KG1 (cell line): Measurements from ENCODE around the gene SYTL1.

Experiments
- DNase-seq: peaks from one replicate; lab custom pipeline; 2025; lab: John Stamatoyannopoulos, UW

SYTL1 gene

DNA sequence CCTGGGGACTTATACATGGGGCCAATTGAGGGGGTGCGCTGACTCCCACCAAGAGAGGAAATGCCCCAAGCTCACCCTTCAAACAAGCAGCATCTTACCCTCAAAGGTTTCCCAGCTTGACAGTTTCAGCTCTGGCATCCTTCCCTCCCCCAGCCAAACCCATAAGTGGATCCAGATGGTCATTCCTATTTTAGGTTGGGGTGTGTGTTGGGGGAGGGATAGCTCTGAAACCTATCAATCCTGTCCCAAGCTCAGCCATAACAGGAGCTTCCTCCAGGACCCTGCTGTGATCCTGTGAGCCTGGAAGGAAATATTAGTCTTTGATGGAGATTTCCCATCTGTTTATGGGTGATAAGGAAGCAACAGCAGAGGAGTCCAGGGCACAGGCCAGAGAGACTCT, 23.2 kb upstream of the SYTL1 start:
- DNase-seq = no peak

- peak; percentile 97 for DNase-seq
Observed at GRCh38 chr1:27321813-27322568, 19.8 kb upstream of the SYTL1 start, which contains the start of gene TMEM222. Gene TMEM222 (plus strand): TSS chr1:27322163. CDS start chr1:27322198, 35 bp downstream.

DNA sequence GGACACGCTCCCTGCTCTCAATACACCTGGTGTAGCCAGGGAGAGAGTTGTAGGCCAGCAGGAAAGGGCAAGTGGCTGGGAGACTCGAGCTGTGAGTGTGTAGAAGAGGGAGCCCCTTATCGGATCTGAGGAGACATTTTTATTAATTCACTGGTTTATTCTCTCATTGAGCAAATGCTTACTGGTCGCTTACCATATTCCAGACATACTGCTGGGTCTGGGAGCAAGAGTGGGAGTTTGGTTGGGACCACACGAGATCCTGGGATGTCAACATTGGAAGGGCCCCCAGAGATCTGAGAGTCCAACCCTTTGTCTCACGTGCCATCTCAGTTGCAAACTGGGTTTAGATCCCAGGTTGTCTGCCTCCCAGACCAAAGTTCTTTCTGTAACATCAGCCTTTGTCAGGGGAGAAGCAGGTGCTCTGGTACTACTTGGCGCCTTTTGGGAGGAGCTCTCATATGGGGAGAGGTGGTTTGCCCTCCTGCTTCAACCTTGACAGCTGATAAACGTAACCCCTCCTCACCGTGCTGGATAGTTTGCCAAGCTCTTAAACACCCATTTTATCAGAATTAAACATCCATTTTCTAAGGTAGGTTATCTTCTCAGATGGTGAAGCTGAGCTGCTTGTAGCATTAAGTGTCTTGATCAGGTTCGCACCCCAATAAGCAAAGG, 19.1 kb upstream of the SYTL1 start:
- no peak for DNase-seq

- no peak for DNase-seq
Observed at GRCh38 chr1:27325286-27325685, 16.5 kb upstream of the SYTL1 start.

GRCh38 chr1:27327964-27328363, 13.9 kb upstream of the SYTL1 start:
- no peak for DNase-seq

GRCh38 chr1:27330786-27331185, 11.0 kb upstream of the SYTL1 start:
- no peak for DNase-seq

- DNase-seq = no peak
Observed at GRCh38 chr1:27331426-27331825, 10.4 kb upstream of the SYTL1 start.

GRCh38 chr1:27331922-27332321, 9.9 kb upstream of the SYTL1 start:
- DNase-seq = no peak

GRCh38 chr1:27332536-27333281, 9.1 kb upstream of the SYTL1 start:
- DNase-seq = no peak

- DNase-seq = no peak
Observed at GRCh38 chr1:27333717-27334279, 8.0 kb upstream of the SYTL1 start.

DNA sequence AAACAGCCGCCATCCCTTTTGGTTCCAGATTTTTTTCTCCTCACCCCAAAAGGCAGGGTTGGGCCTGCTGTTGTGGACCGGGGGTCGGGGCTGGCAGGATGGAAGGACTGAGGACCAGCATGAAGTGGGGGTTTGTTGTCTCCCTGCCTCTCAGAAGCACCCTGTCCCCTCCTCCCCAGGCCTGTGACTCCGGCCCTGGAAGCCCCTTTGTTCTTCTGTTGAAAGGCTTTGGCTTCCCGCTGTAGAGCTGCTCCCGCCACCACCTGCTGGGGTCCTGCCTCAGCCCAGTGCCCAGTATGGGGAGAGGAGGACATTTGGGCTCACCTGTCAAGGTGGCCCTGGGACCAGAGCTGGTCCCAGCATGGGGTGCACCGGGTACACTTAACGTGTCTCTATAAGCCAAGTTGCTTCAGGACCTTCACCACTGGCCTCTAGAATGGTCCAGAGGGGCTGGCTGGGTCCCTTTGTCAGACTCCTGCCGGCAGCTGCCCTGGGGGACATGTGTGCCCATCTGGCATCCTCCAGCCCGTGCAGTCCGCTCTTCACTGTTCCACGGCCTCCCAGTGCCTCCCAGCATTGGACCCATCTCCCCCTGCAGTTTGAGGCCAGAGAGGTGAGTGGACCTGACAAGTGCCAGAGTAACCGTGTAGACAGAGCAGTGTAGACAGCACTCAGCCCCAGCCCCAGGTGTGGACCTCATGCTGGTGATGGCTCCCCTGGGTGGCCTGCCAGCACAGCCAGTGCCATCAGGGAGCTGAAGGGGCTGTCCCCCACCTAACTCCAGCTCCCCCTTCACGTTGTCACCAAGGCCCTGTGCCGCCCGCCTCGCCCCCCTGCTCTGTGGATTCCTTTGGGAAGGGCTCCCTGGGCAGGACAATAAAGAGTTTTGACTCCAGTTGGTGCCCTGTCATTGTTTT, 6.1 kb upstream of the SYTL1 start:
- no peak for DNase-seq

DNA sequence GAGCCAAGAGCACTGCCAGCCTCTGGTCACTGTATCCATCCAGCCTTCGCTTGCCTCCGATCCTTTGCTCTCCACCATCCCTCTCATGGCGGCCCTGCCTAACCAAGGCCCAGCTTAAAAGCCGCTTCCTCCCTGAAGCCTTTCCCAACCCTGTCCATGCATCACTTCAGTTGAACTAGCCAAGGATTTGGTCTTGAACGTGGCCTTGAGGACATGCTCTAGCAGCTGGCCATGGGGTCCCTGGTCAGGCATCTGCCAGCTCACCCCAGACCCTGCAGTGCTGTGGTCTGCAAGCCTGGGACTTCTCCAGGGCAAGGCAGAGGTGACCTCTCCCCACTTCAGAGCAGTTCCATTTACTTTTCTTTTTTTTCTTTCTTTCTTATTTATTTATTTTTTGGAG, 5.1 kb upstream of the SYTL1 start:
- no peak for DNase-seq

DNA sequence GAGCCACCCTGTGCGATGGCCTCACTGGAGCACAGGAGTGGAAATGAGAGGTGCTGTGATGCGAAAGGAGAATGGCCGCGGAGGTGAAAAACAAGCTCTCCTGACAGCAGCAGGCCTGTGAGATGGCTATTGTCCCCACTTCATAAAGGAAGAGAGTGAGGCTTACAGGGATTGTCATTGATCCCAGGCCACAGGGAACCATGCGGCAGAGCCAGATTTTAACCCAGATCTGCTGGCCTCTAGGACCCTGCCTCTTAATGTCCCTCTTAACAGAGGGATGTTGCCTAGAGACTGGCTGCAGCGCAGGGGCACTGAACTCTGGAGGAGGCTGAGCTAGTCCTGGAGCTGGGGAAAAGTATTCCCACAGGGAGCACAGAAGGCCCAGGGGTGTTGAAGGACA, 3.1 kb upstream of the SYTL1 start:
- no peak for DNase-seq

- DNase-seq = no peak
Observed at GRCh38 chr1:27339213-27339612, 2.6 kb upstream of the SYTL1 start.

DNA sequence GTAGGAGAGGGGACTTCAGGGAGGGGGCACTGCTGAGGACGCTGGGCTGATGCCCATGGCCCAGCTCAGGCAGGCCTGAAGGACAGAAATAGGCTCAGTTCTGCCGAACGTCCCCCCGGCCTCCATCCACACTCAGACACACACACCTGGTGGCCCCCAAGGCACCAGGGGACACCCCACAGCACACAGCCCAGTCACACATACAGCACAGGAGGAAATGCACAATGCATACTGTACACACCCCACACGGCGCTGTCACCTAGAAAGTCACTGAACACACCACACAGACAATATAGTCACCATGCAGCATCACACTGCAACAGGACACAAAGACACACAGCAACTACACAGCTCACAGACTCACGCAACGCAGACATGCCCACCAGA, 562 bp downstream of the SYTL1 start:
- peak; percentile 12 for DNase-seq

GRCh38 chr1:27342778-27343638, 1.2 kb downstream of the SYTL1 start:
- DNase-seq = peak; percentile 66

- no peak for DNase-seq
Observed at GRCh38 chr1:27343639-27344025, 1.8 kb downstream of the SYTL1 start.

DNA sequence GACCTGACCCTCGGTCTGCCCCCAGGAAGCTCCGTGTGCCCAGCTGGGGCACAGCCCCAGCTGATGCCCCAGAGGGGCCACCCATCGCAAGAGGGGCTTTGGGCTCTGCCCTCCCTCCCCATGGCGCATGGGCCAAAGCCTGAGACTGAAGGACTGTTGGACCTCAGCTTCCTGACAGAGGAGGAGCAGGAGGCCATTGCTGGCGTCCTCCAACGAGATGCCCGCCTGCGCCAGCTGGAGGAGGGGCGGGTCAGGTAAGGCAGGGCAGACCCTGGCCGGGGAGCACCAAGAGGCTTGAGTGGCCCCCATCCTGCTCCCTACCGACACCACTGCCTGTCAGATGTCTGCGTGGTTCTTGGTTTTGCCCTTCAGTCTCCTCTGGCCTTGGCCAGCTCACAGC, 3.5 kb downstream of the SYTL1 start:
- DNase-seq = no peak

- DNase-seq = no peak
Observed at GRCh38 chr1:27346357-27346756, 4.5 kb downstream of the SYTL1 start.

DNA sequence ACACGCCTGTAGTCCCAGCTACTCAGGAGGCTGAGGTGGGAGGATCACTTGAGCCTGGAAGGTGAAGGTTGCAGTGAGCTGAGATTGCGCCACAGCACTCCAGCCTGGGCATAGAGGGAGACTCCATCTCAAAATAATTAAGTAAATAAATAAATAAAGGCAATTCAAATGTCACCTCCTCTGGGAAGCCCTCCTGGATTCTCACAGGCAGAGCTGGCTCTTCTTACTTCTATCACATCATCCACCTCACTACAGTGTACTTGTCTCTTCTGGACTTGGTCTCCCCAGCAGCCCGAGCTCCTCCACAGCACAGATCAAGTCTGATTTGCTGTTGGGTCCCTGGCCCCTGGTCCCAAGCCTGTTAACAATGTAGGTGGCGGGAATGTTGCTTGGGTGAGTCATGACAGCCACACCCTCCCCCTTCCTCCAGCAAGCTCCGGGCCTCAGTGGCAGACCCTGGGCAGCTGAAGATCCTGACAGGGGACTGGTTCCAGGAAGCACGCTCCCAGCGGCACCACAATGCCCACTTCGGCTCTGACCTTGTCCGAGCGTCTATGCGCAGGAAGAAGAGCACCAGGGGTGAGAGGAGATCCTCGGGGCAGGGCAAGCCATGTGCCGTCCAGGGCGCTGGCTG, 5.3 kb downstream of the SYTL1 start:
- no peak for DNase-seq
